NCI-H1105 treated with DMSO at 0.1 percent for 48 hours (cell line): ENCODE results near the gene ATP8B4.

ENCODE experiments used
- DNase-seq: peaks from one replicate; lab custom pipeline; 2025; lab: John Stamatoyannopoulos, UW

Gene ATP8B4

DNA sequence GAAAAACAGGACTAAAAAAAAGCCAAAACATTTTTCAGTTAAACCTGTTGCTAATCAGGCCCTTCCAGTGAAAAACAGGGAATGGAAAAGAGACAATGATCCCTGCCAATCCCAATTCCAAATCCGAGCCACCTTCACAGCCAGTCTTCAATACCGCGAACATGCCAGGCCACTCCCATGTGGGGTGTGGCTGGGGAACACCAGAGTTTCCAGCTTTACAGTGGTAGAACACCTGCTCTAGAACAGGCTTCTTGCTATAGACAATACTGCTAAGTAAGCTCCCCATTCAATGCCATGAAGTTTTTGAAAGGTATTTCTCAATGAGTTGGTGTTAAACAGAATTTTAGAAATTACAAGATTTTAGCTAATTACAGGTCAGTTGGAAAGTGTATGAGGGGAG lies 228.3 kb downstream of the ATP8B4 start:
- no peak for DNase-seq

DNA sequence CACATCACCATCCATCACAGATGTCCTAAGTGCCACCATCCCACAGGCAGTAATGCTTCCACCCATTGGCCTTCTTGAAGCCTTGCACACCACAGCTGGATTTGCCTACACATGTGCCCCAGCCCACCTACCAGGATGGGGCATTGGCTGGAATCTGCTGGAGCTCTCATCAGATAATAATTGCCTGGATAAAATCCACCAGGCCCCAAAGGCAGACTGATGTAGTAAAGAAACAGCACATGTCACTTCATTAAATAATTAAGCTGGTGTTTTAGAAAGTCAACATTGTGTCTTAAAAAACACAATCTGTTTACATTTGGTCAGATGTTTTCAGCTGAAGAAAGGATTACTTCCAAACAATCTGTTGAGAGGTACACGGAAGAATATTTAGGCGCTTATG lies 229.5 kb downstream of the ATP8B4 start:
- no peak for DNase-seq

DNA sequence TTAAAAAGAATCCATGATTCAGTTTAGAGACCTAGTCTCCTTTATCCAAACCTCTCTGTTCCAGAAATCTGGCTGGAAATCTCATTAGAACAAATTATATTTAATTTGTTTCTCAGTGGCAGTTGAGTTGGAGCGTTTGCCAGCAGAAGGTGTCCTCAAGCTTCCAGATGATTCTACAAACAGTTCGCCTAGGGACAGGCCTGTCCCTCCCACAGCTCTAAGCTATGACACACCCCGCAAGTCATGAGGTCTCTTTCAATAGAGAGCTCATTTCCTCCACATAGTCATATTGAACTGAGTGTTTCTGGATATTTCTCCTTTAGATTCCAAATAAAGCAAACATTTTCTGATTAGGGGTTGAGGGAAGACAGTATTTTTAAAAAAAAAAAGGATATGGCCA lies 230.3 kb downstream of the ATP8B4 start:
- DNase-seq = no peak

DNA sequence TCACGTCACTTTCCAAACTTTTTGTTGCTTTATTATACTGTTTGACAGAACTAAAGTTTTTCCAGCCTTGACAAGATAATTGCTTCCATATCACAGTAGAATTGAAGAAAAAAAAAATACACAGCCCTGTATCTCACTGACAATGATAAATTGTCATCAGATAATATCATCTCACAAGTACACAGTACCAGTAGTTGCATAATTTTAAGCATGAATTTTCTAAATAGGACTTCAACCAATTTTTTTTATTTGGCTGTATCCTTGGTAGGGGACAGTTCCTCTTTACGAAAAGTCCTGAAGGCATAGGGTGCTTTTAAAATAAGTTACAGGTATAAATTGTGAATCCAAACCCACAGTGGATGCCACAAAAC lies 230.7 kb downstream of the ATP8B4 start:
- no peak for DNase-seq

DNA sequence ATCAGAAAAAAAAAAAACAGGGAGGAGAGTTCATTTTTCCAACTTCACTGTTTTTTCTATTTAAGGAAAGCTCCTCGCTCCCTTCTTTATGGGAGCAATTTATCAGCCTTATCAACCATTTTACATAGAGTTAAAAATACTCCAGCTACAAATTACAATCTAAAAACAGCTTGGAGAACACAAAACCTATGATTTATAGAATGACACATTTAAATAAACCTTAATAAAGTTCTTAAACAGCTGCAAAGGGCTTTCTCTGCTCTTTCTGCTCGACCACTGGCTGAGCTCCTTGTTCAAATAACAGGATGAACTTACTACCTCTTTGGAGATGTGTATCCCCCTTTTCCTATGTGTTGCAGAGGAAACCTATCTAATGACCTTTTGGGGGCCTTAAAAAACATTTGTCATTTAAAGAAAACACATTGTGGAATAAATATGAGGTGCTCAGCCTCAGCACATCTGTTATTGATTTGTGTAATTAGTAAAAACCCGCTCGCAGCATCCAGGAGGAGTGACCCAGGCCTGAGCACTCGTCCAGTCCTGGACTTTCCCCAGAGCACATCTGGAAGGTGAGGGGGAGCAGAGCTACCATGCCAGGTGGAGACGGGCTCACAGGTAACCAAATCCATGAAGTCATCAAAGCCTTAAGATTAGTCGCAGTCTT lies 231.2 kb downstream of the ATP8B4 start:
- DNase-seq = no peak

DNA sequence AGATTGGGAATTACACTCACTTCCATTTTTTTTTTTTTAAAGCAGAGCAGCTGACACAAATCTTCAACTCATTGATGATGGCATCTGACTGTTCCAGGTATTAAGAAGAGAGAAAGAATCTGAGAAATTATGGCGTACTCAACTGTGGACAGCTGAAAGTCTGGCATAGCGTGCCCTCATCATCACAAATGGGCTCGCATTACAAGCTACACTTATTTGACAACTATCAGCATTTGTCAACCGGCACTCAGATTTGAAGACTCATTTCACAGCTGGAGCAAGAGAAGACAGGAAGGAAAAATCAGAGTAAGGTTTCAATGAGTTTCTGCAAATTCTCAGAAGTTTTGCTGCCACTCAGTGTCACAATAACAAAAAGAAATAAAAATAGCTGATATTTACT lies 235.9 kb downstream of the ATP8B4 start:
- no peak for DNase-seq

DNA sequence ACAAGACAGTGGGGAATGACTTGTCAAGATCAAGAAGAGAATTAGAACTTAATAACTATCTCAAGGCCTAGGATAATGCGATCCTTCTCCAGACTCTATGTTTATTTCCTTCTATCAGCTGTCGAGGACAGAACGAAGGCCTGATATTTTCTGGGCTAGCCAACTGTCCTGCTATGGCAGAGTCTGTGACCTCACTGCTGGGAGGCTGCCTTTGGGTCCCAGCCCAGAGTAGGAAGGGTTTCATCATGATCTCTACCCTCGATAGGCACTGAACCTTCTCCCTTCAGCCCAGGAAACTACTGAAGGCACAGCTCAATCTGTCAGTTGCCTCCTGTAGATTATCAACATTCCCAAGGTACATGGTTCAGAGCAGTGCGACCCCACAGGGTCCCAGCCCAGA lies 237.2 kb downstream of the ATP8B4 start:
- DNase-seq = no peak

DNA sequence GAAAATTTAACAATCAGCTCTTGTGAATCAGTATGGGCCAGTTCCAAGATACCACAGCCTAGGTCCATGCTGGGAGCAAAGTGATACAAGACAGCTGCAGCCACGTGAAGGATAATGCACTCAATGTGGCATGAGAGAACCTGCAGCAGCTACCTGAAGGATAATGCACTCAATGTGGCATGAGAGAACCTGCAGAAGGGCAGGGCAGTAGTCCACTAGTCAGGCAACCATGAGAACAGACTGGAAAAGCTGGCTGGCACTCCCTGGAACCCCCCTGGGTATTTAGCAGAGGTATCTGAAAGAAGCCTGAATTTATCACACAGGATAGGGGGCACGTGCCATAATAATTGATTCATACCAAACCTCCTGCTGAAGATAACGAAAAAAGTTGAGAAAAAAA lies 237.6 kb downstream of the ATP8B4 start:
- no peak for DNase-seq

DNA sequence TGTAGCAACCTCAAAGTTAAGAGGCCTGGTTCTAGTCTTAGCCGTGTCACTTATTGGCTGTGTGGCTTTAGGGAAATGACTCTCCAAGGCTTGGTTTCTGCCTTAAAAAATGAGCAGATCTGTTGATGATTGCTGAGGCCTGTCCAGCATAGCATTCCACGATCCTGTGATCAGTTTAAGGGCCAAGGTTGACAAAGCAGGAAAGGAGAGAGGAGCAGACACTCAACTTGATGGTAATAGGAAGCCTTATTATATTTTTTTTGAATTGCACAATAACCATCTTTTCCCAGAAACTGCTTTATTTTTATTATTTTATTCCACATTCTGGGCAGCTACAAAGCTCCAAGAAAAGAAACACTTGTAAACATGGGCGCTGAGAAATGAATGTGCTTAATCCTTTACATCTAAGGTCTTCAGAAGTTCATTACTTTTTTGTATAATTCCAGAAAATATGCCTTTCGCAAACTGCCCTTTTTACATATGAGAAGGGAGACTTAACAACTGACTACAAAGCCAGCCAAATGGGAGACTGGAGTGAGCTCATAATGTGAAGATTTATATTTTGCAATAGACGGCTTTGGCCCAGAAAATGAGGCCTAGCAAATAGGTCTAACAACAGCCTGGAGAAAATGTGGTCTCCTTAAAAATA lies 241.0 kb downstream of the ATP8B4 start:
- DNase-seq = no peak

DNA sequence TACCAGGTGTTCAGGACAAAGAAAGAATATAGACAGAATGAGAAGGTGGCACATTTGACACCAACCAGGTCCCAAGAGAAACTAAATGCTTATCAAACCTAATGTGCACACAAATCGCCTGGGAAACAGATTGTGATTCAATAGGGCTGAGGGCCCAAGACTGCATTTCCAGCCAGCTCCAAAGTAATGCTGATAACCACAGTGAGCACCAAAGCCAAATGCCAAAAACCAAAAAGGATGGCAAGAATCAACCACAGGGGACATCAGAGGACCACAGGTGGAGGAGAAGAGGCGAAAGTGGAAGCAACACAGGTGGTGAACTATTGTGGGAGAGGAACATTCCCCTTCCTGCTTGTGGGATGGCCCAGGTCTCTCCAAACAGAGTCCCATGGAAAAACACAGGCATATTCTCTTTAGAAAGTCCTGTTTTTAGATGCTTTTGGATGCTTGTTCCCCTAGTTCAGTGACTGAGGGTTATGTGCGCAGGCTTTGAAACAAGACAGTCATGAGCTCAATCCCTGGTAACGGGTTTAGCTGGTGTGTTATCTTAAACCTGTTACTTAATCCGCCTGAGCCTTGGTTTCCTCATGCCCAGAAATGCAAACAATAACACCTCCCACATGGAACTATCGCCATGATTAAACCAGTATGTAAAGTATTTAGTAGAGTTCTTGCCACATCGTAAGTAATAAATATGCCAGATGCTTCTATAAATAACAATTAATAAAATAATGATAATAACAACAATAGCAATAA lies 241.7 kb downstream of the ATP8B4 start:
- DNase-seq = no peak

DNA sequence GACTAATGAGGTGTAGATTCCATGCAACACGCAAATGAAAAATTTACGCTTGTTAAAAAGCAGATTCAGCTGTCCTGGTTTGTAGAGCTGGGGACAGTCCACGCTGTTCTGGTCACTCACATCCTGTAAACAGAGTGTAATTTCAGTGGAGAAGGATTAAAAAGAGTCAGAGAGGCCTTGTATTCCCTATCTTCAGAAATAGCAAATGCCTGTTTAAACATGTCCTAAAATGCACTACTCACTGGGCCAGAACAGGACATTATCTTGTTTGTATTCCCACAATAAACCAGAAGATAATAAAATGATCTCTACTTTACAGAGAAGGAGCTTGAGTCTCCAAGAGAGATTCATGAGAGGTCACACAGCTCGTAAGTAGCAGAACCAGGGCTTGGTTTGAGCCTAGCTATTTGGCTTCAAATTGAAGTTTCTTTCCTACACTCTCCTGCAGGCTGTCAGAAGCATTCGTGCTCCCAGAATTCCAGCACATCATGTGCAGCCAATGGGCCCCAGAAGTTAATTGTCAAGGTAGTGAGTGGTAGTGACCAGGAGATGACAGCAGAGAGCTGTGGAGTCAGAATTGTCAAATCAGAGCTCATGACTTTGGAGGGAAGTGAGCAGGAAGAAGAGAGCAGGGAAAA lies 242.5 kb downstream of the ATP8B4 start:
- no peak for DNase-seq

DNA sequence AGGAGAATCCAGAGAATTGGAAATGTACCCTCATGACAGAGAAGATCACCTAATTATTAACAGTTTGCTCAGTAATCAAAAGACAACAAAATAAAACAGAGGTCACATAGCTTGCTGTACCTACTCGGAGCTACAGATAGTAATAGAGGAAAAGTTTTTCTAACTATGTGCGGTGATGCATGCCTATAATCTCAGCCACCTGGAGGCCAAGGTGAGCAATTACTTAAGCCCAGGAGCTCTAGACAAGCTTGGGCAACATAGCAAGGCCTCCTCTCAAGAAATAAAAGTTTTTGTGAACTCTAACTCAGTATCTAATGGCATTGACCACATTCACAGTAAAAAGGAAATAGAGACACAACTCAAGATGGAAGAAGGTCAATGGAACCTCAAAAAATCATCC lies 243.6 kb downstream of the ATP8B4 start:
- DNase-seq = no peak

DNA sequence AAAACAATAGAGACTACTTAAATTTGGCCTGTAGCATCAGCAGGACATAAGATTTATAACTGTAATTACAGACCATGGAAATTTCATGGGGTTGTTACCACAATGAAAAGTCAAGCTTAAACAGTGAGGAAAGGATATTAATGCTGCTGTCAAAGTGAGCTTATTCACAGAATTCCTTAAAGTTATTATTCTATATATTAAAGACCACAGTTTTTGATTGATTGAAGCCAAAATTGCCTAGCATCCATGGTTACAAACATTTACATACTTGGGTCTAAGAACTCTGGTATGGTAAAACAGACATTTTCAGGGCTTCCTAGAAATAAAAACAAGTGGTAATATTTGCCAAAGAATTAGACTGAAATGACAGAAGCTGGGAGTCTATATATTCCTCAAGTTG lies 248.6 kb downstream of the ATP8B4 start:
- DNase-seq = no peak

DNA sequence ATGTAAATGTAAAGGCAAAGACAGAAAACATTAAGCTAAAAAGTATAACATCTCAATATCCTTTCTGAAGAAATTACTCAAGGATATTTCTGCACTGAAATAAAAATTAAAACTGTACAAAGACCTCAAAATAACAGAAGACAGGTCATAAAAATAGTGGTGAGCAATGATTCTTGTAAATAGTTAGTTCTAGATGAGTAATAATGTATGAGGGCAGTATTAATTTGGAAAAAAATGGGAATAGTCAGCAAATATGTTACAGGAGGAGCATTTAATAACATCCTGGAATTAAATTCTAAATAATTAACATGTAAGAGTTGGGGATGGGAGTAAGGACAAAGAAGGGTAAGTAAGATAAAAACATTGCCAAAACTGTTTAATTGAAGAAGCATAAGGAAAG lies 250.7 kb downstream of the ATP8B4 start:
- no peak for DNase-seq

DNA sequence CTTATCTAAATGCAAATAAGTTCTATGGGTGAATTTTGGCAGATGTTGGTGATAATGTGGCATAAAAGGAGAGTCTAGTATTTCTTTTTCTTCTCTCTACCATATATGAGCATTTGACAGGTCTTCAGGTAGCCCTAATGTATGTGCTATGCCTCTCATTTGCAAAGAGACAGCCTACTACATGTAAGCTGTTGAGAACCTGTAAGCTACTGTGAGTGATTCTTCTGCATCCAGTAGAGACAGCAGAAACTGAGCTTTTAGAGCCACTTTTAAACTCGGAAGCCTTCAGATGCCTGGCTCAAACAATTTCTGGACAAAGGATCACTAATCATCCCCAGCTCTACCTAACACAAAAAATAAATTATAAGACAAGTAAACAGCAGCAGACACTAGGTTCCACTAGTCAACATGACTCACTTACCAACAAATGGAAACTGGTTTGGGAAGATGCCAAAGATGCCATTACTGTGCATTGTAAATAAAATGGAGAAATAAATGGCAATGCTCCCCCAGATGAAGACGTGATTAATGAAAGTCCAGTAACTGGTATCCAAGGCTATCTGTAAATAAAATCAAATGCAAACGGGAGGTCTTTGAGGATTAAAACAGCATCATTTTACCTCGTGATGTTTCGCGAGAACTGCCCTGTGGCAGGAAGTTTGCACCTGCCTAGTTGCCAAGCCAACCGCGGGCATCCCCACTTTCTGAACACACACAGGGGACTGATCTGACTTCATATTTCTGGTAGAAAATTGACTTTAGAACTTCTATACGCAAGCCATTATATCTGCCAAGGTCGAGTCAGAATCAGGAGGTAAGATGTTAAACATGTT lies 252.9 kb downstream of the ATP8B4 start:
- DNase-seq = no peak

DNA sequence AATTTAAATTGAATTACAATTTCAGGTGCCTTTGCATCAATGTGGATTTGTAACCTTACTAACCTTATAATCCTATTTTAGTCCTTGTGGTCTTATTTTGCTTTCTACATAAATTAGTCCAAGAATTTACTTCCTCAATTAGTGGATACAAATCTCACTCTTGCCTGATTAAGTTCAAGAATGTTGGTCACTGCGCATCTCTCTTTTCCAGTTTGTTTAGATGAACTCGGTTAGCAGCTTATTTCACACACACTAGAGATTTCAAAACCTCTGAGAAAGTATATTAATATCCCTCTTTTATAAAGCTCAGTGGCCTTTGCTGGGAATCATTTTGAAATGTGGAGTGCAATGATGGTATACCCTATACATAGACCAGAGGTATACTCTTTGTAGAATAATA lies 254.8 kb downstream of the ATP8B4 start:
- DNase-seq = no peak

DNA sequence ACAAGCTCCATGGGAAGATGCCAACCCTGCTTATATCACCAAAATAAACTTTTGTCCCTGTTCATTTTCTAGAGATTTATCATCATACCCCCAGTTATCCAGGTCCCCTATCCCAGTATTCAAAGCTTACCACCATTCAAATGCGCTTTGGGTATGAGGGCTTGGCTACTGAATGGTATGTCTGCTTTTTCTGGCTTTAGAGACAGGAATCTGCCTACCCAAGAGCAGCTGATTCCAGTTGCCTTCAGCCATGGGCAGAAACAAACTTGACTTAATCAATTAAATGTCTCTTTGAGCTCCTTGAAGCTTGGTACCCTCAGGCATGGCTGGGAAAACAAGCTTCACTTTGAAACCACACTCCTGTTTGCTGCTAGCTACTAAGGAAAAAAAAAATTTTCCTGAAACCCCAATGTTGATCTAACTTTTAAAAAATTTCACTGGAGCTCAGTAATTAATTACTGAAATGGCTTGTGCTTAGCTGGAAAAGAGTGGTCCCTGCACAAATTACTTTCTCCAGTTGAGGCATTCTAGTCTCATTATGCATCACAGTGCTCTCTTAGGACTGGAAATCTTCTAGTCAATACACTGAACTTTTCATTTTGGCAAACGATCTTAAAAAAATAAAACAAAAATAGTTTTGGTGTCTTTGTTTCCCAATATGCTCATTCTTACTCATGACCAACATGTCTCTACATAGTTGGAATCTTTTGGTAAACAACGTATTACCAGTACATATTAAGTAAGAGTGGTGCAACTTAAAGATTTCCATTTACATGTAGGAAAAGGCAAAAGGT lies 255.4 kb downstream of the ATP8B4 start:
- no peak for DNase-seq

DNA sequence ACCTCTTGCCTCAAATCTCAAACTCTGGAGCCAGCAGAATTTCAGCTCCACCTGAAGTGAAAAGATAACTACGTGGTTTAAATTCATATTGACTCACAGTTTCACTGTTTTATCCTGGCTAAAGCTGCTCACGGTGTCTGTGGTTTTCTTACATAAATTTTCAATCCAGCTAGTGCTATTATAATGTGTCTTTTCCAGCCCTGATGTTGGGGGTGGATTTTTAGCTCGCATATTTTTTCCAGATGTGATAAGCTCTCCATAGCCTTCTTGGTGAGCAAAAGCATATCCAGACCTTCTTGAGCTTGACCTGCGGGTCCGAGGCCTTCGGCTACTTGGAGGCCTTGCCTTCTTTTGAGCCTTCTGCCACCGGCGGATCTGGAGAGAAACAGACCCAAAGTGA lies 258.9 kb downstream of the ATP8B4 start:
- no peak for DNase-seq

DNA sequence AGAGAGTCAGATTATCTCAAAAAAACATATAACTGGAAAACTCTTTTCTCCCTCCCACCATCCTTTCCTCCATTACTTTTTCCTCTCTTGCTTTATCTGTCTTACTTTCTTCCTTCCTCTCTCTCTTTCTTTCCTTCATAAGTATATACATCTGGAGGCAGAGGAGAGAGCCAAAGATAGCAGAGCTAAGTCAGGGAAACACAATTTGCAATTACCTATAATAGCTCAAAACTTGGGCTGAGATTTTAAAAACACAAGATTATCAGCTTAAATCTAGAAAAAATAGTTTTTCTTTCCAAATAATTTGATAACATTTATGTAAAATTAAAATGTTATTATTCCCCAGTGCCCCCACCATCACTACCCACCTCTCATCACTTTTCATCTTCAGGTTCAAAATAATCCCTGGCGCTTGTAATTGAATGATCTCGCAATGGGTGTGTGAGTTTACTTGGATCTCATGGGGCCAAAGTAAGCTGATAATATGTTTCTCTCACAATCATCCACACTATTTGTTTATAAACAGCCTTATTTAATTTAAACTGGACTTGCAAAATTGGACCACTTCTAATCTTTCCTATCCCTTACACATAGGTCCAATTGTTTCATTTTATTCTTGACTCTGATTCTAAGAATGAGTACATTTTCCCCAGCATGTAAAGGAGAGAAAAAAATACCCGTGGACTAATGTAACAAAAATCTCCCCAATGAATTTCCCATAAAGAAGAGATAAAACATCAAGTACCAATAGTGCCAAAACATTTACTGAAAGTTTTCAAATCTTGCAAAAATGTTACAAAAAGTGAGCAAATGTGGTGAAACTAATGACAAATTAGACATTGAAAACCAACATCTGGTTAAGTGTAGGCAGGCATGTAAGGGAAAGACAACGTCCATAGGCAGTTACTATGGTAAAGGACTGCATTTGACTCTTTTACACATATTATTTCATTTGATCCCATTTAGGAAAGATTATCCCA lies 261.2 kb downstream of the ATP8B4 start:
- DNase-seq = no peak
